Adrenal gland (tissue), 12 donors: ENCODE data around the gene METTL25B. TPM values are rescaled to one million over a fixed set of nuclear protein-coding genes. Genes with fewer than 3 reads are reported as not detected.

Experiments
- DNase-seq, 7 donors: peaks; one replicate each; pipeline ENCODE4 v3.0.0-alpha.2; 2019 to 2020
- H3K27ac ChIP-seq, 5 donors: fragments of 200-600 bp; sonication (generic) in 4 of 5; 1 replicate in 3 of 5; 2 replicates in 2 of 5; pipeline versions ENCODE4 v1.5.1 to v1.8.0; 2016 to 2020; ENCODE audit warnings: mild to moderate bottlenecking in 1 of 5
- H3K27me3 ChIP-seq: fragments of 200-600 bp; 2 replicates; pipeline ENCODE4 v1.8.0; 2021
- H3K36me3 ChIP-seq, 2 donors: fragments of 200-600 bp; replicated peaks in 1 of 2; 1 replicate in 1 of 2; 2 replicates in 1 of 2; pipeline versions ENCODE4 v1.5.1 to v1.8.0; 2018 to 2022
- H3K4me1 ChIP-seq, 2 donors: fragments of 200-600 bp; replicated peaks in 1 of 2; 1 replicate in 1 of 2; 2 replicates in 1 of 2; pipeline versions ENCODE4 v1.5.1 to v1.8.0; 2018 to 2021
- H3K4me3 ChIP-seq, 4 donors: fragments of 200-600 bp; sonication (generic) in 3 of 4; one replicate each; pipeline ENCODE4 v1.5.1; 2016 to 2018
- H3K9me3 ChIP-seq, 3 donors: fragments of 200-600 bp; sonication (generic) in 1 of 3; replicated peaks in 1 of 3; 1 replicate in 2 of 3; 2 replicates in 1 of 3; pipeline versions ENCODE4 v1.5.1 to v1.8.0; 2016 to 2021
- POLR2A ChIP-seq, 2 donors: fragments of 450-650 bp; IDR thresholded peaks; one replicate each; pipeline ENCODE4 v1.6.1; 2017; ENCODE audit warnings: antibody characterized with exemption in 2 of 2, mild to moderate bottlenecking in 2 of 2, moderate library complexity in 1 of 2
- WGBS, 4 donors: extraction: QIAGEN DNeasy Blood & Tissue Kit in 2 of 4; methylation state at CpG; one replicate each; pipeline versions ENCODE4 v1.1.5 to v1.1.7; 2013 to 2017; 5-methylcytosine and 5-hydroxymethylcytosine counted together
- intact Hi-C, 2 donors: fragments of 100-400 bp; cut with DNase I; formaldehyde crosslinking; loops; one replicate each; pipeline versions ENCODE4 v1.14.1 to v1.15.0; 2022 to 2023
- polyA plus RNA-seq, 3 donors: library from polyadenylated mRNA; stranded (reverse); fragments of 200-250 nt in 2 of 3; fragments of 350-450 nt in 1 of 3; fragmentation: Illumina TruSeq in 1 of 3; extraction: RNeasy Lipid Tissue Mini Kit (QIAGEN cat#74804) in 1 of 3; gene quantifications; one replicate each; pipeline ENCODE4 v1.2.3, GENCODE V29; 2013 to 2014
- total RNA-seq, 9 donors: library from RNA; depleted of rRNA in 4 of 9; stranded (reverse); fragments of >200 nt in 4 of 9; fragments of 120-200 nt in 1 of 9; fragmentation: NEBNext Ultra II Directional in 1 of 9; extraction: Animal tissue kit (Norgen Biotek cat#: 25700) in 1 of 9; gene quantifications; one replicate each; pipeline versions ENCODE4 v1.1.0 to v1.2.4, GENCODE V29; 2013 to 2023
- TF ChIP-seq, protein P1 (sequence below), 6 experiments: fragments of 450-650 bp in 4 of 6; fragments of 200-600 bp in 2 of 6; sonication (generic) in 1 of 6; IDR thresholded peaks; 1 replicate in 5 of 6; 2 replicates in 1 of 6; pipeline versions ENCODE4 v1.5.1 to v1.8.0; 2016 to 2021; ENCODE audit warnings: antibody characterized with exemption in 6 of 6, mild to moderate bottlenecking in 2 of 6, moderate library complexity in 1 of 6
- donor health status: healthy with polysubstance abuse.
- donor health status: Bipolar disorder and iron deficiency.
- donor health status: DM: yes; HTN: yes; CAD: no.
- donor health status: DM: no; HTN: no; CAD: no.
- donor health status: DM: no; HTN: no; CAD: no.
- donor health status: DM: yes; HTN: yes; CAD: no.

The METTL25B gene
- total and polyA plus RNA-seq, 12 donors, result 17.4 to 140 (median 32.5) TPM

DNA sequence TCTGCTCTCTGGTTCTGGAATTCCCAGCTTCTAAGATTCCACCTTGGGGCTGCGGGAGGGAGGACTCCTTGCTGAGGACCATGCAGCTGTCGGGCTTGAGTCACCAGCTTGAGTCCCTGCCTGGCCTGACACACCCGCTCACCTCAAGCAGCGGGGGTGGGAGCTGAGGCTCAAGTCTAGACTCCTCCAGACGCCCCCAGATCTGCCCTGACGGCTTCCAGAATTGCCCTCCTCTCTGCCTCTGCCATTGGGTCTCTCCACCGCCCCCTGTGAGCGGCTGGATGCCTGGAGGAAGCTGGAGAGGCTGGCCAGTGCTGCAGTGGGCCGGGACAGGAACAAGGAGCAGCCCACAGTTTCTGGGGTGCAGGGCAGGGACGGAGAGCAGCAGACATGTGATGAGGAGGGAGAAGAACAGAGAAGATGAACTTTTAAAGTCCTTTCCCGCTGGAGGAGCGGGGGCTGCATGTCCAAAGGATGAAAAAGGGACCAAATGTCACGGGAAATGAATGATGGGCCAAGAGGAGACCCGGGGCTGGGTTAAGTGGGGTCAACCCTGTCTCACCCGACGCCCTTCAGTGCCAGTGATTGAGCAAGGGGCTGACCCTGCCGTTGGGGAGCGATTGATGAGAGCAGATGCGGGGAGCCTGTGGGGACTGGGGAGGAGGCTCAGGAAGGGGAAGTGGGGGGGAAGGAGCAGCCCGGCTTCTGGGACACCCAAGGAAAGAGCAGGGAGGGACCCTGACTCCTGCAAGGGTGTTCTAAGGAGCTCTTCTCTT lies 36.4 kb upstream of the METTL25B start:
- 41 to 55% (median 43%) methylated on average over 18 to 20 of the region's 20 CpGs for WGBS, 4 donors

DNA sequence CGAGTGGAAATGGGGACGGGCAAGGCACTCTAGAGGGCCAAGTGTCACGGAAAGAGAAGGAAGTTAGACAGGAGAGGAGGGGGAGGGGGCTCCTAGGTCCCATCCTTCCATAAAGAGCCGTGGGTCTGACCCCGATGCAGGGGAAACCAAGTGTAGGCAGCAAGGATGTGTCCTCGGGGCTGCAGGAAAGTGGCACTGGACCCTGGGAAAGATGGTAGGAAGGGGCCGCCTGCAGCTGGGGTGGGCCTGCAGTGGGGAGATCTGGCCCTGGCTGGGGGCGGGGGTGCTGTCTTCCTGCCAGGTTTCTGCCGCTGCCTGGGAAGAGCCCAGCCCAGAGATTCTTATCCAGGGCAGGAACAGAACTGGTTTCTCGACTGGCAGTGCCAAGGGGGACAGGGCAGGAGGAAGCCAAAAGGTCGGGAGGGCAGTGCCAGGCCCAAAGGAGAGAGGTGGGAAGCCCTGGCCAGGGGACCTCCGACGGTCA lies 35.8 kb upstream of the METTL25B start:
- Histone ChIP-seq H3K36me3 (no peaks in the 10 kb centered on the region), H3K4me3 (no peak overlapping the region), H3K27me3 (peaks cover 10% of the 10 kb centered on the region), H3K9me3 (no peaks in the 10 kb centered on the region), H3K27ac (no peak overlapping the region), H3K4me1 (peaks cover 0 to 7% of the 10 kb centered on the region in 2 donors)
- no peak for DNase-seq
- TF ChIP-seq, protein P1, sequence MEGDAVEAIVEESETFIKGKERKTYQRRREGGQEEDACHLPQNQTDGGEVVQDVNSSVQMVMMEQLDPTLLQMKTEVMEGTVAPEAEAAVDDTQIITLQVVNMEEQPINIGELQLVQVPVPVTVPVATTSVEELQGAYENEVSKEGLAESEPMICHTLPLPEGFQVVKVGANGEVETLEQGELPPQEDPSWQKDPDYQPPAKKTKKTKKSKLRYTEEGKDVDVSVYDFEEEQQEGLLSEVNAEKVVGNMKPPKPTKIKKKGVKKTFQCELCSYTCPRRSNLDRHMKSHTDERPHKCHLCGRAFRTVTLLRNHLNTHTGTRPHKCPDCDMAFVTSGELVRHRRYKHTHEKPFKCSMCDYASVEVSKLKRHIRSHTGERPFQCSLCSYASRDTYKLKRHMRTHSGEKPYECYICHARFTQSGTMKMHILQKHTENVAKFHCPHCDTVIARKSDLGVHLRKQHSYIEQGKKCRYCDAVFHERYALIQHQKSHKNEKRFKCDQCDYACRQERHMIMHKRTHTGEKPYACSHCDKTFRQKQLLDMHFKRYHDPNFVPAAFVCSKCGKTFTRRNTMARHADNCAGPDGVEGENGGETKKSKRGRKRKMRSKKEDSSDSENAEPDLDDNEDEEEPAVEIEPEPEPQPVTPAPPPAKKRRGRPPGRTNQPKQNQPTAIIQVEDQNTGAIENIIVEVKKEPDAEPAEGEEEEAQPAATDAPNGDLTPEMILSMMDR (IDR thresholded peaks at IDR 0.05), result no peak
- TF ChIP-seq POLR2A (IDR thresholded peaks at IDR 0.05), result no peak
- WGBS, 4 donors, result 21 to 38% (median 27%) methylated on average over 10 to 13 of the region's 13 CpGs
- intact Hi-C loops, result loop anchor here in 1 of 2 donors (10.0 kb wide), 1 partner anchor 172 kb away; the partner anchor contains the start of gene NTRK1

More for the DNA sequence above, 36.4 kb upstream of the METTL25B start:
- no peak overlapping the region for H3K4me3 ChIP-seq
- H3K27ac ChIP-seq, result no peak overlapping the region
- no peaks in the 10 kb centered on the region for H3K36me3 ChIP-seq
- intact Hi-C loops, result loop anchor here (2.0 to 10.0 kb wide), 2 partner anchors 33 to 173 kb away; partner anchors contain the start of gene NTRK1 (in 1 of the 2)
- peaks cover 10% of the 10 kb centered on the region for H3K27me3 ChIP-seq
- H3K9me3 ChIP-seq, result no peaks in the 10 kb centered on the region
- H3K4me1 ChIP-seq, result peaks cover 0 to 7% of the 10 kb centered on the region in 2 donors
- TF ChIP-seq POLR2A (IDR thresholded peaks at IDR 0.05), result no peak
- TF ChIP-seq, protein P1 (IDR thresholded peaks at IDR 0.05), result no peak
- no peak for DNase-seq

DNA sequence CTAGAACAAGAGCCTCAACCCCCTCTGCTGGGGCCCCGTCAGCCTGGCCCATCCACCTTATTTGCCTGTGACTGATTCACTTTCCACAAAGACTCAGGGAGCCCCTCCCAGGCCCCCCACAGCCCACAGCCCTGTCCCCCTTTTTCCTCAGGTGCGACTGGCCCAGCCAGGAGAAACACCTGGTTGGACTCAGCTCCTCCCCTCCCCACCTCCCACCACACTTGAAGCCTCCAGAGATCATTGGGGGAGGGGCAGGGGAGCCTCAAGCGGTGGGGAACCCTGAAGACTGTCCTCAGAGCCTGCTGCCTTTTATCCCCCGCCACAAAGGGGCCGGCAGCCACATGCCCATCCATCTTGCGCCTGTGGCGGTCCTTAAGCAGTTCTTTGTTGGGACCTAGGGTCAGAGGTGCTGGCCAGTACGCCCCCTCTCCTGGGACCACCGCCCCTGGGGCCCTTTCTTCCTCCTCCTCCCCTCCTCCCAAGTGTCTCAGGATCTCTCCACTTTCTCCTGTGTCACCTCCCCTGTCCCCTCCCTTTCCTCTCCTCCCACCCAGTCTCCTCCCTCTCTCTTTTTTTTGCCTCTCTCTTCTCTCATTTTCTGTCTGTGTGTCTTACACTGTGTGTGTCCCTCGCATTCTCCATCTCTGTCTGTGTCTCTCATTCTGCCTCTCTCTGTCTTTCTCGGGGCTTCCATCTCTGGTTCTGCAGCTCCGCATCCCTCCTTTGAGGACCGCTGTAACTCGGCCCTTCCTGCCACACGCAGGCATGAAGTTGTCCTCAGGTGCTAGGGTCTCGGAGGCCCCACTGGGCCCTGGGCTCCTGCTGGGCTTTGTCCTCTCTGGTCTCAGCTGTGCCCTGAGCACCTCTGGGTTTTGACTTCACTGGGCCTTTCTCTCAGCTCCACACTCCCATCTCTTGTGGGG lies 35.1 kb upstream of the METTL25B start:
- Histone ChIP-seq H3K27ac (no peak overlapping the region), H3K4me1 (peaks cover 0 to 7% of the 10 kb centered on the region in 2 donors), H3K36me3 (no peaks in the 10 kb centered on the region), H3K27me3 (peaks cover 10% of the 10 kb centered on the region), H3K4me3 (no peak overlapping the region), H3K9me3 (no peaks in the 10 kb centered on the region)
- WGBS, 4 donors, result 43 to 56% (median 51%) methylated on average over 15 to 16 of the region's 16 CpGs
- intact Hi-C loops, result loop anchor here in 1 of 2 donors (10.0 kb wide), 1 partner anchor 172 kb away; the partner anchor contains the start of gene NTRK1
- no peak for DNase-seq
- TF ChIP-seq, protein P1 (IDR thresholded peaks at IDR 0.05), result no peak
- TF ChIP-seq POLR2A (IDR thresholded peaks at IDR 0.05), result no peak
